GM12891 (cell line): ENCODE results near the gene MYL5.

Experiments used
- POLR2A ChIP-seq: IDR thresholded peaks from 2 replicates; pipeline ENCODE4 v1.6.1; 2011; ENCODE audit warnings: low read depth, low read length, control low read depth
- POLR2AphosphoS5 ChIP-seq: IDR thresholded peaks from 2 replicates; pipeline ENCODE4 v1.6.1; 2011; ENCODE audit warnings: low read depth, low read length, control low read depth
- TAF1 ChIP-seq: IDR thresholded peaks from 2 replicates; pipeline ENCODE4 v1.6.1; 2011; ENCODE audit warnings: low read depth, low read length, control low read depth

DNA sequence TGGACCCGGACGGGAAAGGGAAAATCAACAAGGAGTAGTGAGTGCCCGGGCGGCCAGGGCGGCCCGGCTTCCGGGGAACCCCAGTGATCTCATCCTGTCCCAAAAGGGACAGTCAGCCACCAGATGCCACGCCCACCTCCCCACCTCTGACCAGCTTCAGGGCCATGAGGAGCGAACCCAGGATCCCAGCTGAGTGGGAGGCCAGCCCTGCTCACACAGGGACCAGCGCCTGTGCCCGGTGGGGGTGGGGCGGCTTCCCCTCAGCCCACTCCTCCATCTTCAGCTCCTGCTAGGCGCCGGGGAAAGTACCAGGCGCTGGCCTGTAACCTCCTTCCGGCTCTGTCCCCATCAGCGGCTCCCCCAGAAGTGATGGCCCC is 6.2 kb downstream of the MYL5 start:
- TF ChIP-seq POLR2A: no peak
- TF ChIP-seq TAF1: no peak
- TF ChIP-seq POLR2AphosphoS5: no peak
